HFF-Myc (cell line): ENCODE results near the gene CHSY1.

ENCODE experiments used
- DNase-seq: peaks from one replicate; pipeline ENCODE4 v3.0.0-alpha.2; 2011; ENCODE audit warnings: low read depth; ENCODE audit errors: extremely low read depth
- H3K4me3 ChIP-seq: replicated peaks from 2 replicates; pipeline ENCODE4 v1.5.1; 2011; ENCODE audit warnings: low read depth, mild to moderate bottlenecking, control low read depth, low read length
- TF ChIP-seq, protein P1 (sequence below): IDR thresholded peaks from 2 replicates; pipeline ENCODE4 v1.5.1; 2012; ENCODE audit warnings: mild to moderate bottlenecking, low read depth, low read length, control low read depth; ENCODE audit errors: missing control alignments

The CHSY1 gene

DNA sequence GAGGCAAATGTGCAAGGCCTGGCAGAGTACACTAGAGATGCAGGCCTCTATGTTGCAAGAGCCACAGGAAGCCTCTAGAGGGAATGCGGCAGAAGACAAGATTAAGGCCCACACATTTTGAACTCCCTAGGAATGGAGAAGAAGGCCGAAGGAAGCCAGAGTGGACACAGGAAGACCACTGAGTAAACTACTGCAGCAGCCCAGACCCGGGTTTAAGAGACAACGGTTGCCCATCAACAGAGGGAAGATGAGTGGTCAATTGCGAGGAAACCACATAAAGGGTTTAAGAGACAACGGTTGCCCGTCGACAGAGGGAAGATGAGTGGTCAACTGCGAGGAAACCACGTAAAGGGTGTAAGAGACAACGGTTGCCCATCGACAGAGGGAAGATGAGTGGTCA, 14.6 kb downstream of the CHSY1 start:
- H3K4me3 ChIP-seq = no peak overlapping the region
- TF ChIP-seq, protein P1, sequence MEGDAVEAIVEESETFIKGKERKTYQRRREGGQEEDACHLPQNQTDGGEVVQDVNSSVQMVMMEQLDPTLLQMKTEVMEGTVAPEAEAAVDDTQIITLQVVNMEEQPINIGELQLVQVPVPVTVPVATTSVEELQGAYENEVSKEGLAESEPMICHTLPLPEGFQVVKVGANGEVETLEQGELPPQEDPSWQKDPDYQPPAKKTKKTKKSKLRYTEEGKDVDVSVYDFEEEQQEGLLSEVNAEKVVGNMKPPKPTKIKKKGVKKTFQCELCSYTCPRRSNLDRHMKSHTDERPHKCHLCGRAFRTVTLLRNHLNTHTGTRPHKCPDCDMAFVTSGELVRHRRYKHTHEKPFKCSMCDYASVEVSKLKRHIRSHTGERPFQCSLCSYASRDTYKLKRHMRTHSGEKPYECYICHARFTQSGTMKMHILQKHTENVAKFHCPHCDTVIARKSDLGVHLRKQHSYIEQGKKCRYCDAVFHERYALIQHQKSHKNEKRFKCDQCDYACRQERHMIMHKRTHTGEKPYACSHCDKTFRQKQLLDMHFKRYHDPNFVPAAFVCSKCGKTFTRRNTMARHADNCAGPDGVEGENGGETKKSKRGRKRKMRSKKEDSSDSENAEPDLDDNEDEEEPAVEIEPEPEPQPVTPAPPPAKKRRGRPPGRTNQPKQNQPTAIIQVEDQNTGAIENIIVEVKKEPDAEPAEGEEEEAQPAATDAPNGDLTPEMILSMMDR = no peak
- no peak for DNase-seq

DNA sequence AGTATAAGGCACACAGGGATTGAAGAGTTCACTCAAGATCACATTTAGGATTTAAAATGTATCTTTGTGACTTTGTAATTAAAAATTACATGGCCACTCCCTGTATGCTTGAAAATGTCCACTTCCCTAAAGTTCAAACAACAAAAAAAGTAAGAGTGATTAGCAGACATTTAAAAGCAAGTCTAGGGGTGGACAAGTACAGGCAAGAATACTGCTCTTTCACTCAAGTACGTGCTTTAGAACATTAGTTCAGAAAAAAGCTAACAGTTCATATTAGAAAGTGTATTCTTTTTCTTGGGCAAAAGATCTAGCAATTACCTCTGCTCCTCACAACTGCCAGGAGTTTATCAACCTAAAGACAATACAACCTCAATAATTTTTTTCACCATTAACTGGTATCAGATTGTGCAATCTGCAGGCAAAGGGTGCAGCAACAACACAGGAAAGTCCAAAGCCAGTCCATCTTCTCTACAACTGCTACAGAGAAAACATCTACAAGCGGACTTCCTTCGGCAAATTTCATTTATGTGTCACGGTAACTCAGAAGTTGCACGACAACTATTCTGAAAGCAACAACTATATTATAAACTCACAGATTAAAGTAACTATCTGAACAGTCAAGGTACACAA, 18.1 kb downstream of the CHSY1 start:
- no peak for DNase-seq
- no peak overlapping the region for H3K4me3 ChIP-seq
- TF ChIP-seq, protein P1 = no peak

DNA sequence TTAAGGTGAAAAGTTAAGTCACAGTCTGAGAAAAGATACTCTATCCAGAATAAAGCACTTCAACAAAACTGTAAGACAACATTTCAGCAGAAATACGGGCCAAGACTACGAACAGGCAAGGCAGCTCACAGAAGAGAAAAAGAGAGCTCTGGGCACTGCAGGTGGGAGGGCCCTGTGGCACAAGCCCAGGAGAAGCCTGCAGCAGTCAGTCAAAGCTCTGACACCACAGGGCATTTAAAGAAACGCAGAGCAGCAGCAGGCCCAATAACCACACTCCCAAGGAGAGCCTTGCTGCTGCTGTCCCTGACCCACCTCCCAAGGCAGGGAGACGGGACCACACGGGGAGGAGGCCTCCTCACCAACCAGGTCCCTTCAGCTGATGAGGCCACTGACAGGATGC, 19.2 kb downstream of the CHSY1 start:
- TF ChIP-seq, protein P1 = no peak
- no peak overlapping the region for H3K4me3 ChIP-seq

DNA sequence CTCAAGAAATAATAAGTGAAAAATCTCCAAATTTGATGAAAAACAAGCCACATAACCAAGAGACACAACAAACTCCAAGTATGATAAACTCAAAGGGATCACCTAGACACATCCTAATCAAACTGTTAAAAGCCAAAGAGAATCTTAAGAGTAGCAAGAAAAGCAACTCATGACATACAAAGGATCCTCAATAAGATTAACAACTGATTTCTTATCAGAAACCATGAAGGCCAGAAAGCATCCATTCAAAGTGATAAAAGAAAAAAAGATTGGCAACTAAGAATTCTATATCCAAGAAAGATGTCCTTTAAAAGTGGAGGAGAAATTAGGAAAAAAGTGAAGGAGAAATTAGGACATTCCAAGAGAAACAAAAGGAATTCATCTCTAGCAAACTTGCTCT, 23.5 kb downstream of the CHSY1 start:
- TF ChIP-seq, protein P1 = no peak
- H3K4me3 ChIP-seq = no peak overlapping the region
- no peak for DNase-seq

More for the DNA sequence above, 19.2 kb downstream of the CHSY1 start:
- DNase-seq = no peak

DNA sequence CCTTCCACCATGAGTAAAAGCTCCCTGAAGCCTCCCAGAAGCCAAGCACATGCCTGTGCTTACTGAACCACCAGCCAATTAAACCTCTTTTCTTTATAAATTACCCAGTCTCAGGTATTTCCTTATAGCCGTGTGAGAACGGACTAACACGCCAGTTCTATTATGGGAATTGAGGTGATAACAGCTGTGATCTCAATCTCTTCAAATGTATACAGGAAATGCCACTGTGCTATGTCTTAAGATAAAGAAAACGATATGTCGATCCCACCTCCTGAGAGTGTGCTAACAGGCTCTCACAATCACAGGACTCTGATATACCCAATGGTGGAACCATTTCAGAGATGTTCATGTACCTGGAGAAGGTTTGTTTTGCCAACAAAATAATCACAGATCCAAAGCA, 26.2 kb downstream of the CHSY1 start:
- no peak for DNase-seq
- H3K4me3 ChIP-seq = no peak overlapping the region
- TF ChIP-seq, protein P1 = no peak

DNA sequence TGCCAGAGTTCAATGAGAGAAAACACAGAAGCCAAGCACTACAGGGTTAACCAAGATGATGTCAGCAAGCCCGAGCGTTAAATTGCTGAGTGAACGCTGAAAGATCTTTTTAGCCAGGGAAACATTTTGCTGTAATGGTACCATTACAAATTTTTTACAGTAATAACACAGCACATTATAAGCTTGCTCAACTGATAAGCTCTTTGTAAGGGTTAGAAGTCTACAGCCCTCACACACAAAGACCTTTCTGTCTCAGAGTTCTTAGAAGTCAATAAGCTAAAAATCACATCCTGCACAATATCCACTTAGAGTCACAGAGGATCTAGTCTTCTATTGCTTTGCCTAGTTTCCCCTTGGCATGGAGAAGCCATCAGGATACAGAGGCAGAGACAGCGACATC, 29.9 kb downstream of the CHSY1 start:
- TF ChIP-seq, protein P1 = no peak
- no peak for DNase-seq
- no peak overlapping the region for H3K4me3 ChIP-seq

DNA sequence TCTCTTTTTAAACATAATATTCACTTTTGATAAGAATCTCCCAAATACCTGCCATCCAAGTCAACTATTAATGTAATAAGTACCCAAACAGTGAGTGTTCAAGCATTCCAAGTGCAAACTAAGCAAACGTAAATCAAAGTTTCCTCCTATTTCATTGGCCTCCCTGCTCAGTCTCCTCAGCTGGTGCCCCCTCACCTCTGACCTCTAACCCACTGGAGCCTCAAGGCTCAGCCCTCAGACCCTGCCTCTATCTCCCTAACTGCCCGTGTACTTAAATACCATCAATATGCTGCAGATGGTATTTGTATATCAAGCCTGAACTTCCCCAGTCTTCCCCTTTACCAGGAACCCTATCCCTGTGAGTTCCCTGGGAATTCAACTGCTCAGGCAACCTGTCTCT, 31.8 kb downstream of the CHSY1 start:
- TF ChIP-seq, protein P1 = no peak

More for the DNA sequence above, 31.8 kb downstream of the CHSY1 start:
- DNase-seq = no peak
- no peak overlapping the region for H3K4me3 ChIP-seq
